Activated T-cell treated with anti-CD3 and anti-CD28 coated beads, Interleukin-2, amount 50 U/mL, for 1 hour (primary cell): Measurements from ENCODE around the gene ACSBG1.
A peak's percentile ranks its signal among the peaks of the same experiment; 100 is the strongest.

Source experiments
- DNase-seq: peaks from one replicate; pipeline ENCODE4 v3.0.0-alpha.2; 2020

Gene ACSBG1, protein sequence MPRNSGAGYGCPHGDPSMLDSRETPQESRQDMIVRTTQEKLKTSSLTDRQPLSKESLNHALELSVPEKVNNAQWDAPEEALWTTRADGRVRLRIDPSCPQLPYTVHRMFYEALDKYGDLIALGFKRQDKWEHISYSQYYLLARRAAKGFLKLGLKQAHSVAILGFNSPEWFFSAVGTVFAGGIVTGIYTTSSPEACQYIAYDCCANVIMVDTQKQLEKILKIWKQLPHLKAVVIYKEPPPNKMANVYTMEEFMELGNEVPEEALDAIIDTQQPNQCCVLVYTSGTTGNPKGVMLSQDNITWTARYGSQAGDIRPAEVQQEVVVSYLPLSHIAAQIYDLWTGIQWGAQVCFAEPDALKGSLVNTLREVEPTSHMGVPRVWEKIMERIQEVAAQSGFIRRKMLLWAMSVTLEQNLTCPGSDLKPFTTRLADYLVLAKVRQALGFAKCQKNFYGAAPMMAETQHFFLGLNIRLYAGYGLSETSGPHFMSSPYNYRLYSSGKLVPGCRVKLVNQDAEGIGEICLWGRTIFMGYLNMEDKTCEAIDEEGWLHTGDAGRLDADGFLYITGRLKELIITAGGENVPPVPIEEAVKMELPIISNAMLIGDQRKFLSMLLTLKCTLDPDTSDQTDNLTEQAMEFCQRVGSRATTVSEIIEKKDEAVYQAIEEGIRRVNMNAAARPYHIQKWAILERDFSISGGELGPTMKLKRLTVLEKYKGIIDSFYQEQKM

DNA sequence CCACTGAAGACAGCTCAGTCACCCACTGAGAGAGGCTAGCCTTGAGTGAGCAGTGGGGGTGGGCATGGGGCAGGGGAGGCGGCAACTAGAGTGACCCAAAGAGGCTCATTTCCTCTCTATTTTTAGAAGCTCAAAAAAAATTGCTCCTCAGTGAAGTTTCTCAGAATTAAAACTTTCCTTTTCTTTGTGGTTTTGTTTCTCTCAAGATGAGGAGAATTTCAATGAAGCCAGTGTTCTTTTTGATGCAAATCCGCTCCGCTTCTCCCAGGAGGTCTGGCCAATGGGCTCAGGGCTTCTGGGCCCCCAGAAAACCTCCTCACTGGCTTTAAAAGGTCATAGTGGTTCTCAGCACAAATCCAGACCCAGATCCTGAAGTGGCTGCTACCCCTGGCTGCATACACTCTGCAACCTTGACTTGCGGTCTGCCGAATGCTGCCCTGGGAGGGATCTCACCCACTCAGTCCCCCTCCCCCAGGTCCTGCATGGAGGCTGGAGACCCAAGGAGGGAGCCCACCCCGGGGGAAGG, at the start of gene ACSBG1:
Gene ACSBG1, minus strand, starts transcription at position 51 of the 526 bp plus-strand sequence. CDS start 64 bp downstream, outside the sequence.
- no peak for DNase-seq

DNA sequence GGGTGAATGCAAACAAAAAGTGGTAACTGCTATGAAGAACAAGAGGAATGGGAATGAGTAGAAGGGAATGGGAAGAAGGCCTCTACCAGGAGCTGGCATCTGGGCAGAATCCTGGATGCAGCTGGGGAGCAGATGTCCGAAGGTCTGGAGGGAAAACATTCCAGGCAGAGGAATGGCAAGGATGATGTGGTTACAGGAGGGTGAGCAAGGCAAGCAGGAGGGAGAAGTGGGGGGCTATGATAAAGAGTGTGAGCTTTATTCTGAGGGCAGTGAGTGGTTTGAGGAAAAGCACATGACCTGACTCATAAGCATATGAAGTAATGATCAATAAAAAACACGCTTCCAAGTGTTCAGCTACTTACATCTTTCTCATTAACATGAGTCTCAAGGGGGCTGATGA, 48.0 kb upstream of the ACSBG1 start:
- DNase-seq: no peak

DNA sequence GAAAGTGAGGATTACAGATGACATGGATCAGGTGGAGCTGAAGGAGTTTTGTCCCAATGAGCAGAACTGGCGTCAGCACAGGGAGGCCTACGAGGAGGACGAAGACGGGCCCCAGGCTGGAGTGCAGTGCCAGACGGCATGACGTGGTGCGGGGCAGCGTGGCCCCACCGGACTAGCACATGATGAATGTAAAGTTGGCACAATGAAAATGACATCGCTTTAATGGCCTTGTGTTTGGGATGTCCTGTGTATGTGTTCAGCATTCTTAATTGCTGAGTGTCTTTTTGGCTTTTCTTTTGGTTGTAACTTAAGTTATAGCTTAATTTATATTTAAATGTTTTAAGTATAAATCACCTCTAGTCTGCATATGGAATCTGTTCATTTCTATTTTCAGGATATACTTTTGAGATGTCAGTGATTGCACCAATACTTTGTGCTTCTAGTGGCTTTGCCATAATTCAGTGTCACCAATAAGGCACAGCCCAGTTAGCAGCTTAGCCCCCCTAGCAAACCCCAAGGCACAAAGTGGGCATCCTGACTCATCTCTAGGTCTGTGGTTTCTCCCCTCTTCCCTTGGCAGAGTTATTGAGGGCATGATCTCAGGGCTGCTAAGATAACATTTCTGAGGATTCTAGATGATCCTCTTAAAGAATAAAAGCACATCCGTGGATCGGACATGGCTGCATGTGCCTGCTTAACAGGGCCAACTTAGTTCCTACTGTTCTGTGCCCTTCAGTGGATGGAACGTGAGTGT, 46.1 kb upstream of the ACSBG1 start:
- no peak for DNase-seq

DNA sequence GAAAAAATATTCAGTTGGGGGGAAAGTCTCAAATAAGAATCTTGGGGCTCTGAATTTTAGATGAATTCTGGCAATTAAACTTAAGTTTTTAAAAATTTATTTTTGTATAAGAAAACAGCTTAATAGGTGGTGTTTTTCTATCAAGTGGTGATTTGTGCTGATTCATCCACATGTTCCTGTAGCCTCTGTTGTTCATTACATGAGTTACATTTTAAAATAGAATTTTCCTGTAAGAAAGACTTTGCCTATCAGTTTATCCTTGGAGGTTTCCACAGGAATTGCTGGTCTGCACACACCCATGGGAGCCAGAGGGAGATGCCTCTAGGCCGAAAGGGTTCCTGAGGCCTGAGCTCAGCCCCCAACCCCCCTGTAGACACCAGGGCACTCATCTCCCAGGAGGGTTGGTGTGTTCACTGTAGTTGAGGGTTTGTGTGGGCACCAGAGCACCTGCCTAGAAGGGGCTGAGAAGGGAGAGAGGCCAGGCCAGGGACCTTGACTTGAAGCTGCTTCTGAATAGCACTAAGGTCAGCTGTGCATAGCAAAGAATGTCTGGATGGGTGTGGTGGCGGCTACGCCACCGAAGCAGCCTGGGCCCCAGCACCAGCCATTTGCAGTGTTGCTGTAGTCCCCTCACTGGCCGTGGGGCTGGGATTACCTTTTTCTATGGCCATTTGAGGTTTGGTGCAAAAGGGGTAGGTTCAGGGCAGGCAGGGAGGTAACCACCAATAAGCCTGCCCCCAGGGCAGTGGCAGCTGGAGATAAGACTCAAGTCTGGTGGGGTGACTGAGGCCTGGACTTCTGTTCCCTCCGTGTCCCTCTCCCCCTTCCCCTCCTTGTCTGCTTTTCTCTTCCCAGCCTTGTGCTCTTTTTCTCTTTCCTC, 41.9 kb upstream of the ACSBG1 start:
- no peak for DNase-seq

DNA sequence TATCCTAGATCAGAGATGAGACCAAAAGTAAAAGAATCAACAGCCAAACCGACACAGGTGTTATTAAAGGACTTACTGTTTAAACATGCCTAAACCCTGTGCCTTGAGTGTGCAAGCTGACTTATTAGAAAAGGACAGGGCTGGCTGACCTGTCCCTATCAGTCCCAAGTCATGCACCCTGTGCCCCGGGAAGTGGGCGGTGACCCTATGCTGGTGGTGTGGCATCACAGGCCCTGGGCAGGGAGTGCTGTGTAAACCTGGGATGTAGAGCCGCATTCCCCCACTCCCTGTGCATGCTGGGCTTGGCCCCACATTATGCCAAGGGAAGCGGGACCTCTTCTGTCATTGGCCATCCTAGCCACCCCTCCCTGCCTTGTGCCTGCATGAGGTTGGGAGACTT, 40.6 kb upstream of the ACSBG1 start:
- DNase-seq: no peak

DNA sequence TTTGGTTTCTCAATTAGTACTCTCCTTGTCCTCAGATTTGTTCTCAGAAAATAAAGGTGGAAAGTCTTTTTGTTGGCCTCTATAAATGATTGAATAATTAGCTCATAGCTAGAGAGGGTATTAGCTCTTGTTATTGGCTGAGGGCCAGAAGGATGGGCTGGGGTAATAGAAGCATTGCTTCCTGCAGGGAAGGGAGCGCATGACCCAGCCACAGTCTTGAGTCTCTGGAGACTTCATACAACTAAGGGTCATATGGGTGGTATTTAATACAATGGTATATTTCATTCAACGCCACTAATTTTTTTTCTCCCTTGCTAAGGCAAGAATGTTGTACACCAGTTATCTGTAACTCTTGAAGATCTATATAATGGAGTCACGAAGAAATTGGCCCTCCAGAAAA, 38.4 kb upstream of the ACSBG1 start:
- DNase-seq: no peak

DNA sequence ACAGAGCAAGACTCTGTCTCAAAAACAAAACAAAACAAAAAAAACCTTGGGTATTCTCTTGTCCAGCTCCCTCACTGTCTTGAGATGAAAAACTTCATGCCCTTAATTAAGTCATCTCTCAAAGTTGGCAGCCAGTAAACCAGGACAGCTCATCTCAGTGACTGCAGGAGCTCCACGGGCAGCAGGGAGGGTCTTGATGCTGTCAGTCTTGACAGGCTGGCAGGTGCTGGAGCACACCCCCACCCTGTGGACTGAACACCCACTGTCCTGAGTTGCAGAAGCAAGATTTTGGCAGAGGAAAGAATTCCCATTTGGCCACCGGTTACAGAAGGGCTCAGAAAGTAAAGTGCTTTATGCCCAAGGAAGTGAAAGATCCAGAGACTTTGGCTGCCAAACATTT, 38.0 kb upstream of the ACSBG1 start:
- DNase-seq: no peak

DNA sequence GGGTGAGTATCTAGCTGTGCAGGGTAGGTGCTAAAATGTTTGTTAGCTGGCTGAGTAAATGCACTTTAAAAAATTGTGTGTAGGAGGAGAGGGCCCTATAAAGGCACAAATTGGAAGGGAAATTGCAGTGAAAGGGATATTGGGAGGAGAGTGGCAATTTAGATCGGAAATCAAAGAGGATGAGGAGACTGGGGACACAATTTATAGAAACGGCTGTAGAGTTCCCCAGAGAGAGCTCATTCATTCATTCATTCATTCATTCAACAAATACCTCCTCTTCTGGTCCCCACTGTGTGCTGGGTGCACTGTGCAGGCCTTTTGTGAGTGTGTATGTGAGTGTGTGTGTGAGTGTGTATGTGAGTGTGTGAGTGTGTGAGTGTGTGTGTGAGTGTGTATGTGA, 32.4 kb upstream of the ACSBG1 start:
- DNase-seq: no peak

DNA sequence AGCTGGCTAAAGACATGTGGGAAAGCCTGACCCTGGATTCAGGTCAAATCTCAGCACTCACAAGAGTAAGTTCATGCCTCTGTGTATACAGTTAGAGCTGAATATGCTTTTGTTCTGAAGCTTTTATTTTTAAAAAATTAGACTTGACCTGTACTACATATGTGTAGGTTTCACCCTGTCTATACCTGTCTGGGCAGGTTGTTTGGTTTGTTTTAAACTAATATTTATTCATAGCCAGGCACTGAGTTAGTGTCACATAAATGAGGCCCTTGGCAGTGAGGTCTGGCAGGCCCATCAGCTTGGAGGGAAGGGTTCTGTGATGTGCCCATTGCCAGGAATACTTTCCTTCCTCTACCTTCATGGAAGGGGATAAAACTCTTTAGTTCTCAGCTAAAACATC, 31.9 kb upstream of the ACSBG1 start:
- DNase-seq: no peak

DNA sequence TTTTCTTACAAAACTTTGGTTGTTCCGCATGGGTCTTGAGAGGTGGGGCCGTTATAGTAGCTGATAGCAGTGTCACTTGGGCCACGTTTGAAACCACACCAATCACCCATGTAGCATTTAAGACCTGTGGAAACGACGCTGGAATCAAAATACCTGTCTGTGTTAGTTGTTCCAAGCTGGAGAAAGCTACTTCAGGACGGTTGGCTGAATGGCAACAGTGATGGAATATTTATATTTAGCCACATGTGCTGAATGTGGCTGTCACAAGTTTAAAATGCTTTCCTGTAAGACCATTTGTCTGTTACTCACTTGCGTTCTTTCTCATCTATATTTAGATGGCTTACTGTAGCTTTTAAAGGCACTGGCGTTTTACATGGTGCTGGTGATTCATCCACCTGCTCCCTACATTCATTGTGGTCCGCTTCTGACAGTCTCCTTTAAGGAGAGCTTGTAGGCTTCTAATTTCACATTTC, 31.4 kb upstream of the ACSBG1 start:
- DNase-seq: no peak

DNA sequence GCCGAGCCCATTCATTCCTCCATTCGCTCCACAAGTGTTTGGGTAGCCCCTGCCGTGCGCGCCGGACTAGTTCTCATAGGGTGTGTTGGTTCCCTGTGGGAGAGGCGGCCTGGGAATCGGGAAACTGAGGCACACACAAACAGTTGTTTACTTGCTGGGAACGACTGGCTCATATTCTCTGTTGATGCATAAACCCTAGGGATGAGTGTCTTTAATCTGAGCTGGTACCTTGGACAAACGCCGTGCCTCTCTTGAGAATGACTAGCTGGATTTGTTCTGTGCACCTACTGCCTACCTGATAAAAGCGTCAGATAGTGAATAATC, 30.7 kb upstream of the ACSBG1 start:
- DNase-seq: no peak

DNA sequence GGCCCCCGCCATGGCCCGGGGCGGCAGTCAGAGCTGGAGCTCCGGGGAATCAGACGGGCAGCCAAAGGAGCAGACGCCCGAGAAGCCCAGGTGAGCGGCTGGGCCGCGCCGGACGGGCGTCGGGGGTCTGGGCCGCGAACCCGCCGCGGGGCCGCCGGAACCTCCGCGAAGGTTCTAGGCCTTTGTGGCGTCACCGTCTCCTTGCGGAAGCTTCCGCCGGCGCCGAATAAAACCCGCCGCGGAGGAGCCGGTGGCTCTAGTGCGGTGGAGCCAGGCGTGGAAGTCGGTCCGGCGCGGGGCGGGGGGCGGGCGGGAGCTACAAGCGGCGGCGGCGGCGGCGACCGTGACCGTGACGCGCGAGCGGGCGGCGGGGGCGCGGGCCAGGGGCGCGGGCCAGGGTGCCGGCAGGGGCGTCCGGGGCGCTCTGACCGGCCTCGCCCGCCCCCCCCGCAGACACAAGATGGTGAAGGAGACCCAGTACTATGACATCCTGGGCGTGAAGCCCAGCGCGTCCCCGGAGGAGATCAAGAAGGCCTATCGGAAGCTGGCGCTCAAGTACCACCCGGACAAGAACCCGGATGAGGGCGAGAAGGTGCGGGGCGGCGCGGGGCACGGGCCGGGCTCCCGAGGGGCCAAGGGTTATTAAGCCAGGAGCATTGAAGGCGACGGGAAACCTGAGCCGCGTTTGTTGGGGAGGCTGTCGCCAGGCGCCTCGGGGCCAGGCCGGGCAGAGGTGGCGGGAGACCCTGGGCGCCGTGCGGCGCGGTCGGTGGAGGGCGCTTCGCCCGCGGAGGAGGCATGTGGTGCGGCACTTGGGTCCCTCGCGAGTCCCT, 30.2 kb upstream of the ACSBG1 start, which contains the start of gene DNAJA4:
Gene DNAJA4, plus strand, starts transcription at position 259 of the 833 bp plus-strand sequence. Its CDS starts 202 bp downstream, at position 461.
- peak; percentile 69 for DNase-seq

DNA sequence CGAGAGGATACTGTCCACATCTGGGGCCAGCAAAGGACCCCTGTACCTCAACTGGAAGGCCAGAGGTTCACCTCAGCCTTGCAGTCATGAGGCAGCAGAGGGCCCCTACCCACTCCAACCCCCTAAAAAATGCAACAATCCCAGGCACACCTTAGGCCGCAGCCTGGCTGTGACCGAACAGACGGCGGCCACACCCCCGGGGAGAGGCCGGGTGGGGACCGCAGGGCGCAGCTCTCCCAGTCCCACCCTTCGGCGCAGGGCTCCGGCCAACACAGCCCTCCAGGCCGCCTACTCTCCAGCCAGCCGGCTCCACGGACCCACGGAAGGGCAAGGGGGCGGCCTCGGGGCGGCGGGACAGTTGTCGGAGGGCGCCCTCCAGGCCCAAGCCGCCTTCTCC, 29.5 kb upstream of the ACSBG1 start:
- no peak for DNase-seq

DNA sequence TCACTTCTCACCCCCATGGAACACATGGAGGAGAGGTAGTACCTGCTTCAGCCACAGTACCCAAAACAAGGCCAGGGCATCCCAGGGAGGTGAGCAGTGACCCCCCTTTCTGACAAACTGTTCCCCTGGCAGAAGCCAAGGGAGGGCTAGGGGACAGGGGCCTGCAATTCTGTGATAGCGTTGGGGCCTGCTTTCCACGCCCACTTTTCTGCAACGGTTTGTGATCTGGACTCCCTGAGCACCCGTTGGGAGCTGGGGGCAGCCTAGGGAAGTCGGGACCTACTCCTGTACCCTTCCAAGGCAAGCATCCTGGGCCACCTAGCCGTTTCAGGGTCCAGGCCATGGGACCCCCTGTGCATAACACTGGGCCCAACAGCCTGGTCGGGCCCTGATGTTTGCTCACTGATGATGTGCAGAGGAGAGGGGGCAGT, 29.0 kb upstream of the ACSBG1 start:
- no peak for DNase-seq

DNA sequence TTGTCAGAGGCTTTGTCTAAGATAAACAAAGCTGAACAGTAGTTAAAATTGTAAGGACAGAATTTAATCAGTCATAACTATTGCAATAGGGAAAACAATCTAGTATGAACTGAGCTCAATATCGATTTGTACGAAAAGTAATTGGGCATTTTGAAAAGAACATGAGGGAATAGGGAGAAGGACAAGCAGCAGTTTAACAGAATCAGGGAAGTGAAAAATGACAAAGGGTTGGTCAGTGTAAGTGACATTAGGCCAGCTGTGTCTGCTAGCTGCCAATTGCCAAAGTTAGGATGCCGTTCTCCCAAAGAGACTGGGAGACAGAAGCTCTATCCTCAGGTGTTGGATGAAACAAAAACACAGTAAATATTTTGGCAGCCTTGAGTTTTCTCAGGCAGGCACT, 26.7 kb upstream of the ACSBG1 start:
- no peak for DNase-seq

DNA sequence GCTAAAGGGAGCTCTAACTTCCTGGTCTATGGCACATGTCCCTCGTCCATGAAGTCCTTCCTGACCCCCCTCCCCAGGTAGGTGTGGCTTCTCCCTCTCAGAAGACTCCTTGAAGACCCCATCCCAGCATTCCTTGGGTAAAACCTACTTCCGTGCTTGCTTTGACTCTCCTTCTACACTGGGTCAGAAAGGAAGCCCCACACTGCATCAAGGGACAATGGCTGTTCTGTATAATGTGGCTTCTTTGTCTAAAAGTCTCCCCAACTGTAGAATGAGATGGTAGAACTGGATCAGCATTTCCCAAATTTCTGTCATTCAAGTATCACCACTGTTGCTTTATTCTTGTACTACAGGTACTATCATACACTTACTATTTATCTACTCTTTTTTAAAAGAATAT, 26.1 kb upstream of the ACSBG1 start:
- no peak for DNase-seq

DNA sequence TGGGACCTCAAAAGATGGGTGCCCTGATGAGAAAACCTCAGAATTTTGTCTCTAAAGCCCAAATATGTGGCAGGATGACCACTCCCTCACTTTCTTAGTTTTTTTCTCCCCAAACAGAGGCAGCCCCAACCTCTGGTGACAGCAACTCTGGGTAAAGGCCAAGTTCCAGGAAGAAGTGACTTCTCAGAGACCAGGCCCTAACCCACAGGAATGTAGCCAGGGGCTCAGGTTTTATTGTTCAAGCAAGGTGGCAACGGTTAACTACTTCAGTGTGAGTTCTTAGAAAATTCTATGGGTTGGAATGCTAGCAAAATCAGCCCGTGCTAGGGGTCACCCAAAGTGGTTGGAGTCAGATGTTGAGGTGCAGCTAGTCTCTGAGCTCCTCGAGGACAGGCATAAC, 24.9 kb upstream of the ACSBG1 start:
- no peak for DNase-seq

DNA sequence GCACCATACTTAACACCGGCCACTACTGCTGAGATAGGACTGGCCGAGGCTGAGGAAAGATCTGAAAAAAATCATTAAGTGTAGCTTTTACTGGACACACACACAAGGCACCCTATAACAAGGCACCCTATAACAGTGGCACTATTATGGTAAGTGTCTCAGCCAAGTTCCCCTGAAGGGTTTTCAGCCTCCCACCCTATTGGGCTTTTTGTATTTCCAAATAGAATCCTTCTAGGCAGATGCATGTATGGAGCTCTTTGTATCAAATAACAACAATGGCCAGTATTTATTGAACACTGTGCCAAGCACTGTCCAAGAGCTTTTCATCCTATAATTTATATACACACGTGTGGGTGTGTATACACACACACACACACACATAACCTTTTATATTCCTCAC, 23.3 kb upstream of the ACSBG1 start:
- DNase-seq: no peak

DNA sequence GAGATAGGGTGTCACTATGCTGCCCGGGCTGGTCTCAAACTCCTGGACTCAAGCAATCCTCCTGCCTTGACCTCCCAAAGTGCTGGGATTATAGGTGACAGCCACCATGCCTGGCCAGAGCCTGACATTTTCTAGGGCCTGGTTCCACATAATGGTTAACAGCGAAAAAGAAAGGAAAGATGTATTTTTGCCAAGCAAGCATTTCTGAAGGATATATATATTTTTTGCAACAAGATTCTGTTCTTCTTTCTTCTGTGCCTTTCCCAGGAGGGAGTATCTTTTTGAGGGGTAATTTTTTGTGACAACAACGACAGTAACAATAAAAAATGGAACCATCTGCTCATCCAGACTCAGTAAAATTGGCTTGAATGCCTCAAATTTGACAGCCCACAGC, 21.7 kb upstream of the ACSBG1 start:
- no peak for DNase-seq

DNA sequence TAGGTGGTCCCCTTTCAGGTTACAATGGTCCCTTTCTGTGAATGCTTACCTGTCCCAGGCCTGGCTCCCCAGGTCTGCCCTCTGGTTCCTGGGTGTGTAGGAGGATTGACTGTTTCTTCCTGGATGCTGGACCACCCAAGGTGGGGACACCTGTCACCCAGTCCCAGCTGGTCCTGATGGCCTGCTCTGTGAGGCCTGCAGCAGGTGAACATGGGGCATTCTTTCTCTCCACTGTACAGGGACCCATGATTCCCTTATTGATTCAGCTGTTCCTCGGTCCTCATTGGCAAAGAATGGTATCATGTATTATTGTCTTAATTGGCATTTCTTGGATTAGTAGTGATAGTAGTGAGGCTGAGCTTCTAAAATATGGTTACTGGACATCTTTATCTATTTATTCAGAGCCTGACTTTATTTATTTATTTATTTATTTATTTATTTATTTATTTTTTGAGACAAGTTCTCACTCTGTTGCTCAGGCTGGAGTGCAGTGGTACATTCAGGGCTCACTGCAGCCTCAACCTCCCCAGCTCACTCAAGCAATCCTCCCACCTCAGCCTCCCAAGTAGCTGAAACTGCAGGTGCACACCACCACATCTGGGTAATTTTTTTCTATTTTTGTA, 21.2 kb upstream of the ACSBG1 start:
- DNase-seq: no peak

DNA sequence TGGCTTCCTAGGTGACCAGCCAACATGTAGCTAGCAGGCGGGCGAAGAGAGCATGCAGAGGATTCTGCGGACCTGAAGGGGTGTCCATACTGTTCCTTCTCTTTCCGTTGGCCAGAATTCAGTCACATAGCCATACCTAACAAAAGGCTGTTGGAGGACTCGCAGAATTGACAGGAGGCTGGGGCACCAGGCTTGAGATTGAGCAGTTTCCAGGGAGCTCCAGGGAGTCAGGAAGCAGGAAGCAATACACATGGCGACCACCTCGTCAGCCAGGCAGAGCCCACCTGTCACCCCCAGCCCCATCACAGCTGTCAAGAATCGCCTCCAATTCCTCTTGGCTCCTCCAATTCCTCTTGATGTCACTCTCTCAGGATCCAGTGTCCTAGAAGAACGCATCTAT, 16.8 kb upstream of the ACSBG1 start:
- no peak for DNase-seq
